SK-N-SH (cell line): ENCODE measurements around the gene EHD2. TPM values are rescaled to one million over a fixed set of nuclear protein-coding genes. Genes with fewer than 3 reads are reported as not detected.

ENCODE experiments used
- CTCF ChIA-PET: fragments of 300-600, 350-600 bp; formaldehyde crosslinking; extraction: SDS; loops from one replicate; lab custom pipeline; 2021; lab: Yijun Ruan, JAX
- POLR2A ChIA-PET: fragments of 350-600 bp; sonication (Branson Sonifier 250); formaldehyde crosslinking; extraction: SDS; loops from one replicate; lab custom pipeline; 2020; ENCODE audit warnings: antibody characterized with exemption, inconsistent platforms; lab: Yijun Ruan, JAX
- DNase-seq: peaks from one replicate; pipeline ENCODE4 v3.0.0; 2012
- H2AFZ ChIP-seq: fragments of 200-600 bp; sonication (generic); 2 replicates; pipeline ENCODE4 v1.8.1; 2016; ENCODE audit warnings: antibody characterized with exemption, mild to moderate bottlenecking, low read depth
- H3F3A ChIP-seq: fragments of 200-600 bp; sonication (generic); replicated peaks from 2 replicates; pipeline ENCODE3; 2016; ENCODE audit warnings: antibody characterized with exemption, mild to moderate bottlenecking; ENCODE audit not compliant: insufficient read depth
- H3K27ac ChIP-seq, 2 experiments: fragments of 200-500 bp in 1 of 2; fragments of 200-600 bp in 1 of 2; sonication (Bioruptor generic) in 1 of 2; sonication (generic), shearing (Covaris generic) in 1 of 2; 2 replicates each; pipeline versions ENCODE4 v1.5.1 to v1.6.1; 2014 to 2016; ENCODE audit warnings: low read depth in 2 of 2, inconsistent platforms in 1 of 2, low read length in 1 of 2, mild to moderate bottlenecking in 1 of 2, mixed read lengths in 1 of 2
- H3K27me3 ChIP-seq: fragments of 200-600 bp; sonication (generic), shearing (Covaris generic); 2 replicates; pipeline ENCODE4 v1.6.1; 2016; ENCODE audit warnings: mixed run types; ENCODE audit not compliant: insufficient read depth
- H3K36me3 ChIP-seq, 2 experiments: fragments of 200-500 bp in 1 of 2; fragments of 200-600 bp in 1 of 2; sonication (Bioruptor generic) in 1 of 2; sonication (generic) in 1 of 2; replicated peaks in 1 of 2; 2 replicates each; pipeline versions ENCODE3 to v1.5.1; 2014 to 2016; ENCODE audit warnings: low read length in 1 of 2, mild to moderate bottlenecking in 1 of 2; ENCODE audit not compliant: insufficient read depth in 2 of 2, control insufficient read depth in 1 of 2
- H3K4me1 ChIP-seq, 2 experiments: fragments of 200-500 bp in 1 of 2; fragments of 200-600 bp in 1 of 2; sonication (Bioruptor generic) in 1 of 2; sonication (generic), shearing (Covaris generic) in 1 of 2; 2 replicates each; pipeline versions ENCODE4 v1.5.1 to v1.6.1; 2014 to 2016; ENCODE audit warnings: low read depth in 1 of 2, low read length in 1 of 2, mixed run types in 1 of 2; ENCODE audit not compliant: insufficient read depth in 2 of 2, control insufficient read depth in 1 of 2
- H3K4me2 ChIP-seq: fragments of 200-600 bp; sonication (generic), shearing (Covaris generic); 2 replicates; pipeline ENCODE4 v1.6.1; 2017; ENCODE audit warnings: mixed run types
- H3K4me3 ChIP-seq, 2 experiments: fragments of 200-500 bp in 1 of 2; fragments of 200-600 bp in 1 of 2; sonication (Bioruptor generic) in 1 of 2; sonication (generic), shearing (Covaris generic) in 1 of 2; 2 replicates each; pipeline versions ENCODE4 v1.5.1 to v1.8.1; 2014 to 2016; ENCODE audit warnings: low read depth in 2 of 2, inconsistent platforms in 1 of 2, low read length in 1 of 2, mild to moderate bottlenecking in 1 of 2, mixed read lengths in 1 of 2, moderate library complexity in 1 of 2
- H3K79me2 ChIP-seq: fragments of 200-600 bp; sonication (generic); 2 replicates; pipeline ENCODE4 v1.8.1; 2017; ENCODE audit warnings: mild to moderate bottlenecking; ENCODE audit not compliant: insufficient read depth
- H3K9ac ChIP-seq: fragments of 200-600 bp; sonication (generic); 2 replicates; pipeline ENCODE4 v1.6.1; 2017; ENCODE audit warnings: mixed run types
- H3K9me2 ChIP-seq: fragments of 200-600 bp; sonication (generic); 2 replicates; pipeline ENCODE4 v1.6.1; 2017; ENCODE audit warnings: mixed run types
- H3K9me3 ChIP-seq: fragments of 200-600 bp; sonication (generic); 2 replicates; pipeline ENCODE4 v1.6.1; 2017; ENCODE audit warnings: mixed run types, mild to moderate bottlenecking, moderate library complexity
- H4K20me1 ChIP-seq: fragments of 200-600 bp; sonication (generic); 2 replicates; pipeline ENCODE4 v1.6.1; 2017; ENCODE audit warnings: mild to moderate bottlenecking, mixed run types; ENCODE audit not compliant: insufficient read depth
- CHD2 ChIP-seq: fragments of 150-350 bp; IDR thresholded peaks from 2 replicates; pipeline ENCODE4 v1.6.1; 2018; ENCODE audit warnings: low read length; ENCODE audit not compliant: partially characterized antibody
- EP300 ChIP-seq, 2 experiments: IDR thresholded peaks; 2 replicates each; pipeline versions ENCODE4 v1.4.0 to v1.6.1; 2012; ENCODE audit warnings: borderline replicate concordance in 1 of 2, low read depth in 1 of 2, low read length in 1 of 2
- EZH2phosphoT487 ChIP-seq: fragments of 200-600 bp; sonication (generic); IDR thresholded peaks from 2 replicates; pipeline ENCODE4 v1.6.1; 2017; ENCODE audit warnings: low read depth, mixed run types, mild to moderate bottlenecking, antibody characterized with exemption, moderate library complexity, borderline replicate concordance
- MAX ChIP-seq: IDR thresholded peaks from 2 replicates; pipeline ENCODE4 v1.4.0; 2012; ENCODE audit warnings: low read depth
- POLR2AphosphoS5 ChIP-seq: IDR thresholded peaks from 2 replicates; pipeline ENCODE4 v1.6.1; 2012; ENCODE audit warnings: low read depth, low read length
- REST ChIP-seq: IDR thresholded peaks from 2 replicates; pipeline ENCODE4 v1.6.1; 2012; ENCODE audit warnings: mild to moderate bottlenecking, low read depth, low read length, moderate library complexity
- ZBTB33 ChIP-seq: IDR thresholded peaks from 2 replicates; pipeline ENCODE4 v1.4.0; 2012; ENCODE audit warnings: low read depth, borderline replicate concordance
- WGBS: methylation state at CpG from one replicate; pipeline ENCODE4 v1.1.6; 2017; ENCODE audit warnings: low lambda C conversion rate; 5-methylcytosine and 5-hydroxymethylcytosine counted together
- polyA plus RNA-seq, 3 experiments: library from polyadenylated mRNA; depleted of rRNA; stranded (reverse); fragments of >200 nt; gene quantifications; 2 replicates each; pipeline ENCODE4 v1.2.3, GENCODE V29; 2012

Gene EHD2
- polyA plus RNA-seq, 1 of the 3 experiments (the other 2 are of a cell fraction), result 55.5 TPM

GRCh38 chr19:47778049-47778953 is 65.1 kb downstream of the EHD2 start, which contains the start of gene SELENOW (continued):
- TF ChIP-seq POLR2AphosphoS5 (peak; percentile 95), REST (no peak), MAX (no peak; the same call in 1 of the 2 replicates), ZBTB33 (no peak)
- TF ChIP-seq, all 33 proteins: peak for 9

GRCh38 chr19:47778954-47779351 is 65.7 kb downstream of the EHD2 start:
- POLR2A ChIA-PET, result no interaction called here
- H3K9me3 ChIP-seq, result no peaks in the 10 kb centered on the region
- H3K4me3 ChIP-seq, result peak overlapping the region; percentile 68 to 87

More at GRCh38 chr19:47778954-47779351, 65.7 kb downstream of the EHD2 start:
- Histone ChIP-seq H3K36me3 (peaks cover 9 to 12% of the 10 kb centered on the region in 2 experiments), H2AFZ (peak overlapping the region; percentile 97), H3K27ac (peak overlapping the region in 1 of 2 experiments; percentile 90; a peak in 1 of 4 replicates)
- TF ChIP-seq EP300 (IDR thresholded peaks at IDR 0.05; ENCODE audit: borderline replicate concordance in 1 of 2, low read depth in 1 of 2, low read length in 1 of 2), result peak in 1 of 2 experiments; percentile 39; a peak in 1 of 4 replicates
- TF ChIP-seq REST, result no peak
- TF ChIP-seq CHD2, result peak; percentile 46
- TF ChIP-seq EZH2phosphoT487, result no peak
- TF ChIP-seq, all 33 proteins: peak for 2
- Histone ChIP-seq H3K4me1 (peaks cover 8 to 13% of the 10 kb centered on the region in 2 experiments; a peak in 2 of 4 replicates), H3K9ac (peak overlapping the region; percentile 91), H4K20me1 (peaks cover 4% of the 10 kb centered on the region; the same call in 1 of the 2 replicates), H3K4me2 (peak overlapping the region; percentile 88), H3K9me2 (no peaks in the 10 kb centered on the region), H3K27me3 (no peaks in the 10 kb centered on the region), H3K79me2 (peaks cover 30% of the 10 kb centered on the region), H3F3A (no peaks in the 10 kb centered on the region)
- WGBS, result 2% methylated on average over 10 of the region's 20 CpGs
- DNase-seq, result peak; percentile 48
- CTCF ChIA-PET, result interaction anchor here (1.1 kb wide), 1 partner anchor 12 kb away, joined by 3 read pairs; no protein-coding TSS in a partner anchor
